ENCODE measurements around the gene NCAPD3.

NCAPD3 gene

GRCh38 chr11:134252346-134253187 lies 28.8 kb upstream of the NCAPD3 start:
- peak; percentile 67 for DNase-seq (ENCODE audit: low read depth)

GRCh38 chr11:134250675-134251074 lies 26.9 kb upstream of the NCAPD3 start:
- DNase-seq (ENCODE audit: low read depth), result no peak

- no peak for DNase-seq (ENCODE audit: low read depth)
Measured at GRCh38 chr11:134250246-134250645, 26.5 kb upstream of the NCAPD3 start.

GRCh38 chr11:134248910-134249480 lies 25.2 kb upstream of the NCAPD3 start:
- no peak for DNase-seq (ENCODE audit: low read depth)

- no peak for DNase-seq (ENCODE audit: low read depth)
Measured at GRCh38 chr11:134246678-134247077, 22.9 kb upstream of the NCAPD3 start.

GRCh38 chr11:134246100-134246499 lies 22.3 kb upstream of the NCAPD3 start:
- no peak for DNase-seq (ENCODE audit: low read depth)

GRCh38 chr11:134245434-134245833 lies 21.7 kb upstream of the NCAPD3 start:
- DNase-seq (ENCODE audit: low read depth), result no peak

GRCh38 chr11:134244593-134244992 lies 20.8 kb upstream of the NCAPD3 start:
- peak; percentile 32 for DNase-seq (ENCODE audit: low read depth)

- no peak for DNase-seq (ENCODE audit: low read depth)
Measured at GRCh38 chr11:134243913-134244312, 20.1 kb upstream of the NCAPD3 start.

- DNase-seq (ENCODE audit: low read depth), result no peak
Measured at GRCh38 chr11:134242376-134242775, 18.6 kb upstream of the NCAPD3 start.

GRCh38 chr11:134240592-134240991 lies 16.8 kb upstream of the NCAPD3 start:
- no peak for DNase-seq (ENCODE audit: low read depth)

GRCh38 chr11:134238956-134239355 lies 15.2 kb upstream of the NCAPD3 start:
- DNase-seq (ENCODE audit: low read depth), result no peak

- no peak for DNase-seq (ENCODE audit: low read depth)
Measured at GRCh38 chr11:134237557-134237922, 13.8 kb upstream of the NCAPD3 start.

GRCh38 chr11:134236834-134237556 lies 13.2 kb upstream of the NCAPD3 start:
- DNase-seq (ENCODE audit: low read depth), result peak; percentile 63

- no peak for DNase-seq (ENCODE audit: low read depth)
Measured at GRCh38 chr11:134235399-134235798, 11.6 kb upstream of the NCAPD3 start.

- DNase-seq (ENCODE audit: low read depth), result no peak
Measured at GRCh38 chr11:134233729-134234179, 10.0 kb upstream of the NCAPD3 start.

- no peak for DNase-seq (ENCODE audit: low read depth)
Measured at GRCh38 chr11:134231958-134232659, 8.3 kb upstream of the NCAPD3 start.

GRCh38 chr11:134230339-134230738 lies 6.6 kb upstream of the NCAPD3 start:
- no peak for DNase-seq (ENCODE audit: low read depth)

GRCh38 chr11:134229126-134229790 lies 5.5 kb upstream of the NCAPD3 start:
- DNase-seq (ENCODE audit: low read depth), result peak; percentile 29

- no peak for DNase-seq (ENCODE audit: low read depth)
Measured at GRCh38 chr11:134228625-134229024, 4.9 kb upstream of the NCAPD3 start.

- DNase-seq (ENCODE audit: low read depth), result peak; percentile 80
Measured at GRCh38 chr11:134226806-134227325, 3.1 kb upstream of the NCAPD3 start.
